Germinal center (tissue), 1 donor: ENCODE results near the gene CDKN1C.

Experiments used
- DNase-seq: peaks from one replicate; pipeline ENCODE4 v3.0.0; 2012; ENCODE audit warnings: mixed read lengths, low spot score

The CDKN1C gene

GRCh38 chr11:2889362-2890273, 4.0 kb upstream of the CDKN1C start:
- DNase-seq: no peak

GRCh38 chr11:2888266-2888968, 2.8 kb upstream of the CDKN1C start:
- peak; percentile 78 for DNase-seq

- no peak for DNase-seq
Observed at GRCh38 chr11:2887515-2888195, 2.1 kb upstream of the CDKN1C start.

- no peak for DNase-seq
Observed at GRCh38 chr11:2886936-2887335, 1.4 kb upstream of the CDKN1C start.

- no peak for DNase-seq
Observed at GRCh38 chr11:2886191-2886894, 768 bp upstream of the CDKN1C start.

GRCh38 chr11:2885017-2885677, 428 bp downstream of the CDKN1C start:
- peak; percentile 68 for DNase-seq

GRCh38 chr11:2883979-2884815, 1.4 kb downstream of the CDKN1C start:
- no peak for DNase-seq

GRCh38 chr11:2883640-2883978, 2.0 kb downstream of the CDKN1C start:
- DNase-seq: no peak

GRCh38 chr11:2882396-2883110, 3.0 kb downstream of the CDKN1C start:
- no peak for DNase-seq

GRCh38 chr11:2881981-2882375, 3.6 kb downstream of the CDKN1C start:
- DNase-seq: no peak

- DNase-seq: no peak
Observed at GRCh38 chr11:2881076-2881980, 4.2 kb downstream of the CDKN1C start.

- no peak for DNase-seq
Observed at GRCh38 chr11:2880646-2881045, 4.9 kb downstream of the CDKN1C start.

- DNase-seq: no peak
Observed at GRCh38 chr11:2878782-2879181, 6.8 kb downstream of the CDKN1C start.

- no peak for DNase-seq
Observed at GRCh38 chr11:2877474-2877873, 8.1 kb downstream of the CDKN1C start.

GRCh38 chr11:2874963-2875362, 10.6 kb downstream of the CDKN1C start:
- DNase-seq: no peak

- no peak for DNase-seq
Observed at GRCh38 chr11:2870969-2871680, 14.4 kb downstream of the CDKN1C start.

- DNase-seq: no peak
Observed at GRCh38 chr11:2870460-2870859, 15.1 kb downstream of the CDKN1C start.
